Measurements from ENCODE around the gene RPS3. TPM values are rescaled to one million over a fixed set of nuclear protein-coding genes. Genes with fewer than 3 reads are reported as not detected.

RPS3 gene
- total RNA-seq, 1 experiment from 2014 or later: 3,765 TPM

GRCh38 chr11:75394085-75394840 lies 5.1 kb upstream of the RPS3 start:
- H4K20me1 ChIP-seq (ENCODE audit: control insufficient read depth, insufficient read depth, insufficient read length): no peaks in the 10 kb centered on the region
- H3T11ph ChIP-seq (ENCODE audit: low read length): no peak overlapping the region
- no peak overlapping the region for H3K18ac ChIP-seq (ENCODE audit: insufficient read length, low read depth, low read length)
- H3K4me1 Mint-ChIP-seq: peaks cover 0 to 2% of the 10 kb centered on the region in 2 experiments; a peak in 2 of 4 replicates
- no peak overlapping the region for H4K8ac ChIP-seq (replicated peaks; ENCODE audit: insufficient read length, low read depth, low read length)
- TF ChIP-seq CTCF (conservative IDR thresholded peaks at IDR 0.05): no peak
- no peak overlapping the region for H4K5ac ChIP-seq (ENCODE audit: insufficient read length, low read depth, low read length)
- no peak for DNase-seq
- H3K4ac ChIP-seq (ENCODE audit: low read depth, low read length): no peak overlapping the region
- no peak overlapping the region for H3K9ac ChIP-seq (ENCODE audit: extremely low read depth, insufficient read length, low read length)
- no peaks in the 10 kb centered on the region for H3K79me2 ChIP-seq (ENCODE audit: insufficient read depth, low read length)
- H2BK12ac ChIP-seq (ENCODE audit: insufficient read length, low read depth, low read length): no peak overlapping the region
- H3K36me3 Mint-ChIP-seq (ENCODE audit: insufficient read depth in 1 of 3, low read depth in 3 of 3): peaks cover 0 to under 1% (median under 1%) of the 10 kb centered on the region in 3 experiments; a peak in 5 of 7 replicates
- no peak overlapping the region for H2BK15ac ChIP-seq (ENCODE audit: low read depth, low read length)
- no peak overlapping the region; a peak in 1 of 7 replicates for H3K27ac Mint-ChIP-seq
- no CpG with 5 or more reads among the region's 8 CpGs for WGBS (ENCODE audit: extremely low coverage, insufficient read length, low lambda C conversion rate)
- no peak overlapping the region for H3K23ac ChIP-seq (ENCODE audit: insufficient read length, low read depth, low read length)
- no peak overlapping the region for H3K14ac ChIP-seq (ENCODE audit: insufficient read depth, low read length)
- H3K23me2 ChIP-seq (ENCODE audit: insufficient read length, low read depth, low read length, poor library complexity, severe bottlenecking): no peaks in the 10 kb centered on the region
- no peak overlapping the region for H2BK5ac ChIP-seq (ENCODE audit: insufficient read length, low read length)
- peaks cover 0 to under 1% of the 10 kb centered on the region in 2 experiments; a peak in 2 of 5 replicates for H3K9me3 Mint-ChIP-seq
- H3K27ac ChIP-seq (ENCODE audit: insufficient read length, low read depth, low read length): no peak overlapping the region
- H3K4me2 ChIP-seq (ENCODE audit: insufficient read depth, insufficient read length, low read length): no peak overlapping the region
- no peaks in the 10 kb centered on the region for H3K4me1 ChIP-seq (ENCODE audit: insufficient read depth, low read length)
- H3K27me3 Mint-ChIP-seq (ENCODE audit: low read depth): no peaks in the 10 kb centered on the region; the same call in 1 of the 2 replicates
- H3K79me1 ChIP-seq (ENCODE audit: insufficient read depth, low read depth, low read length, poor library complexity, severe bottlenecking): no peaks in the 10 kb centered on the region
- H3K9me3 ChIP-seq (ENCODE audit: control insufficient read depth, low read depth, low read length): no peaks in the 10 kb centered on the region
- H3K56ac ChIP-seq (ENCODE audit: insufficient read length, low read depth, low read length): no peak overlapping the region
- no peak overlapping the region for H3K4me3 Mint-ChIP-seq
- no peaks in the 10 kb centered on the region for H3K27me3 ChIP-seq (ENCODE audit: insufficient read depth, low read length)
- no peak overlapping the region for H2BK120ac ChIP-seq (ENCODE audit: low read depth, low read length, poor library complexity, severe bottlenecking)
- H2AK5ac ChIP-seq (ENCODE audit: insufficient read length, low read length): no peak overlapping the region
- no peak overlapping the region for H4K91ac ChIP-seq (ENCODE audit: insufficient read length, low read depth, low read length)
- H2BK20ac ChIP-seq (ENCODE audit: low read depth, low read length, poor library complexity, severe bottlenecking): no peak overlapping the region
- H2AFZ ChIP-seq (ENCODE audit: low read length): no peak overlapping the region
